Right forelimb (tissue), 1 donor: ENCODE results near the gene HLA-C.
"Not testable (repeated sequence)": the region's sequence is repeated elsewhere in the genome, so short reads cannot be mapped to it uniquely, and the experiment has no call there.

Source experiments
- DNase-seq: peaks from one replicate; pipeline ENCODE4 v3.0.0-alpha.2; 2018

The HLA-C gene

GRCh38 chr6:31268836-31269235 is 3.1 kb downstream of the HLA-C start:
- DNase-seq, result no peak

GRCh38 chr6:31268369-31268765 is 3.5 kb downstream of the HLA-C start:
- DNase-seq, result no peak

- no peak for DNase-seq
Measured at GRCh38 chr6:31267651-31268368, 4.1 kb downstream of the HLA-C start.

- no peak for DNase-seq
Measured at GRCh38 chr6:31266567-31267360, 5.1 kb downstream of the HLA-C start.

GRCh38 chr6:31265926-31266325 is 6.0 kb downstream of the HLA-C start:
- no peak for DNase-seq

- DNase-seq, result not testable (repeated sequence)
Measured at GRCh38 chr6:31263346-31263933, 8.5 kb downstream of the HLA-C start.

- DNase-seq, result not testable (repeated sequence)
Measured at GRCh38 chr6:31259995-31260394, 11.9 kb downstream of the HLA-C start.

- DNase-seq, result no peak
Measured at GRCh38 chr6:31252625-31253024, 19.3 kb downstream of the HLA-C start.

- DNase-seq, result no peak
Measured at GRCh38 chr6:31251261-31251660, 20.6 kb downstream of the HLA-C start.

GRCh38 chr6:31249184-31249583 is 22.7 kb downstream of the HLA-C start:
- no peak for DNase-seq

- no peak for DNase-seq
Measured at GRCh38 chr6:31247813-31248212, 24.1 kb downstream of the HLA-C start.

- no peak for DNase-seq
Measured at GRCh38 chr6:31246051-31246521, 25.8 kb downstream of the HLA-C start.

GRCh38 chr6:31243508-31243907 is 28.4 kb downstream of the HLA-C start:
- no peak for DNase-seq

- DNase-seq, result no peak
Measured at GRCh38 chr6:31239854-31240253, 32.0 kb downstream of the HLA-C start.

GRCh38 chr6:31234101-31234500 is 37.8 kb downstream of the HLA-C start:
- DNase-seq, result not testable (repeated sequence)

GRCh38 chr6:31228476-31228875 is 43.4 kb downstream of the HLA-C start:
- no peak for DNase-seq

- no peak for DNase-seq
Measured at GRCh38 chr6:31227143-31227542, 44.7 kb downstream of the HLA-C start.

- no peak for DNase-seq
Measured at GRCh38 chr6:31225735-31226134, 46.2 kb downstream of the HLA-C start.

- DNase-seq, result no peak
Measured at GRCh38 chr6:31222496-31222895, 49.4 kb downstream of the HLA-C start.
